Right renal pelvis (tissue), 4 donors: ENCODE measurements around the gene PRIMPOL. TPM values are rescaled to one million over a fixed set of nuclear protein-coding genes. Genes with fewer than 3 reads are reported as not detected.
A peak's percentile ranks its signal among the peaks of the same experiment; 100 is the strongest.
"Not testable (repeated sequence)": the region's sequence is repeated elsewhere in the genome, so short reads cannot be mapped to it uniquely, and the experiment has no call there.

Source experiments
- DNase-seq, 4 donors: peaks; one replicate each; pipeline ENCODE4 v3.0.0-alpha.2; 2013; ENCODE audit warnings: low read depth in 4 of 4, low spot score in 3 of 4, missing footprints in 1 of 4
- polyA plus RNA-seq, 4 donors: library from polyadenylated mRNA; unstranded; fragments of 120-200 nt; gene quantifications; one replicate each; pipeline ENCODE4 v1.2.1, GENCODE V29; 2013; ENCODE audit not compliant: insufficient read length in 4 of 4

The PRIMPOL gene
- polyA plus RNA-seq, 4 donors: 27.3 to 36.4 (median 30.6) TPM

GRCh38 chr4:184636897-184637296 is 12.6 kb upstream of the PRIMPOL start:
- no peak for DNase-seq

- no peak for DNase-seq
Measured at GRCh38 chr4:184641022-184641421, 8.5 kb upstream of the PRIMPOL start.

- DNase-seq: no peak
Measured at GRCh38 chr4:184641451-184641850, 8.1 kb upstream of the PRIMPOL start.

GRCh38 chr4:184643731-184644130 is 5.8 kb upstream of the PRIMPOL start:
- no peak for DNase-seq

GRCh38 chr4:184644553-184645307 is 4.8 kb upstream of the PRIMPOL start:
- no peak for DNase-seq

GRCh38 chr4:184645904-184646610 is 3.5 kb upstream of the PRIMPOL start:
- no peak for DNase-seq

GRCh38 chr4:184647266-184648053 is 2.1 kb upstream of the PRIMPOL start:
- no peak for DNase-seq

- no peak for DNase-seq
Measured at GRCh38 chr4:184648054-184648312, 1.6 kb upstream of the PRIMPOL start.

GRCh38 chr4:184648313-184649025 is 1.1 kb upstream of the PRIMPOL start:
- DNase-seq: peak; percentile 26 to 47 (median 36)

GRCh38 chr4:184649971-184650855 is 675 bp downstream of the PRIMPOL start:
- peak in 1 of 4 donors; percentile 22 for DNase-seq

GRCh38 chr4:184651899-184652298 is 2.4 kb downstream of the PRIMPOL start:
- no peak for DNase-seq

- not testable (repeated sequence) for DNase-seq
Measured at GRCh38 chr4:184652681-184653080, 3.1 kb downstream of the PRIMPOL start.

GRCh38 chr4:184653650-184654049 is 4.1 kb downstream of the PRIMPOL start:
- no peak for DNase-seq

- DNase-seq: no peak
Measured at GRCh38 chr4:184655889-184656869, 6.6 kb downstream of the PRIMPOL start.

GRCh38 chr4:184657144-184657543 is 7.6 kb downstream of the PRIMPOL start:
- no peak for DNase-seq

GRCh38 chr4:184657820-184658219 is 8.3 kb downstream of the PRIMPOL start:
- DNase-seq: not testable (repeated sequence)

- DNase-seq: no peak
Measured at GRCh38 chr4:184660978-184661377, 11.4 kb downstream of the PRIMPOL start.

- DNase-seq: no peak
Measured at GRCh38 chr4:184662236-184662635, 12.7 kb downstream of the PRIMPOL start.
